ENCODE data around the gene SMARCD2. TPM values are rescaled to one million over a fixed set of nuclear protein-coding genes. Genes with fewer than 3 reads are reported as not detected.

The SMARCD2 gene
- total RNA-seq, 1 donor from 2014 or later: 143 TPM

DNA sequence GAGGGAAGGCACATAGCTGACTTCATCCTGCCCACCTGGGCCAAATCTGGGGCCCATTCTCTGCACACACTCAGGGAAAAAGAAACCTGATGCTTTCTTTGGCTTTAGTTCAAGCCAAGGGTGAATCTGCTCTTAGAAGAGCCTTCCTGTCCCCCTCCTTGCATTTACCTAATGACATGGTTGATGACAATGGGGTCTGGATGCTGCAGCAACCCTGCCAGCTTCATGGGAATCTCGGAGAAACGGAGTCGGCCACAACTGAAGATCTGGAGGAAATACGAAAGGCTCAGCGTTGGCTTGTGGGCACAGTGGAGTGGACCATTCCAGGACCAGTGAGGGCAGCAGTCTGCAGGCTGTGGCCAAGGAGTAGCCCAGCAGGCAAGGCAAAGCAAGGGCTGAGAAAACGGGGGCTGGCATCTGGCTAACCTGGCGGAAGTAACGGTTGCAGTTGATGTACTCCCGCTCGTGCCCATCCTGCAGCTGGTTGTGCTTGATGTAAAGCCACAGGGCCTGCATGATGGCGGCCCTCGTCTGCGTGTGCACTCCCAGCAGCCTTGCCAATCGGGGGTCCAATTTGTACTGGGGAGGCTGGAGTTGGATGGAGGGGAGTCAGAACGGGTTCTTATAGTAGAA is 8.6 kb downstream of the SMARCD2 start:
- intact Hi-C loops (cut with micrococcal nuclease): loop anchor here (2.0 kb wide), 1 partner anchor 93 kb away; the partner anchor contains the start of gene STRADA

- intact Hi-C loops (cut with micrococcal nuclease): no loop called here
These were observed 9.3 kb downstream of the SMARCD2 start for GRCh38 chr17:63833026-63833740.

- intact Hi-C loops (cut with micrococcal nuclease): no loop called here
These were observed 10.0 kb downstream of the SMARCD2 start for GRCh38 chr17:63832455-63832854.

GRCh38 chr17:63832014-63832413 is 10.5 kb downstream of the SMARCD2 start:
- intact Hi-C loops (cut with micrococcal nuclease): no loop called here

GRCh38 chr17:63831505-63831904 is 11.0 kb downstream of the SMARCD2 start:
- intact Hi-C loops (cut with micrococcal nuclease): loop anchor here (1.0 kb wide), 1 partner anchor 8 kb away; no protein-coding TSS in a partner anchor

- intact Hi-C loops (cut with micrococcal nuclease): loop anchor here (1.0 kb wide), 1 partner anchor 8 kb away; no protein-coding TSS in a partner anchor
These were observed 11.5 kb downstream of the SMARCD2 start for GRCh38 chr17:63830904-63831491.

GRCh38 chr17:63830278-63830677 is 12.2 kb downstream of the SMARCD2 start:
- intact Hi-C loops (cut with micrococcal nuclease): no loop called here

- intact Hi-C loops (cut with micrococcal nuclease): loop anchor here (5.0 kb wide), 1 partner anchor 402 kb away; no protein-coding TSS in a partner anchor
These were observed 13.5 kb downstream of the SMARCD2 start for GRCh38 chr17:63828936-63829335.

DNA sequence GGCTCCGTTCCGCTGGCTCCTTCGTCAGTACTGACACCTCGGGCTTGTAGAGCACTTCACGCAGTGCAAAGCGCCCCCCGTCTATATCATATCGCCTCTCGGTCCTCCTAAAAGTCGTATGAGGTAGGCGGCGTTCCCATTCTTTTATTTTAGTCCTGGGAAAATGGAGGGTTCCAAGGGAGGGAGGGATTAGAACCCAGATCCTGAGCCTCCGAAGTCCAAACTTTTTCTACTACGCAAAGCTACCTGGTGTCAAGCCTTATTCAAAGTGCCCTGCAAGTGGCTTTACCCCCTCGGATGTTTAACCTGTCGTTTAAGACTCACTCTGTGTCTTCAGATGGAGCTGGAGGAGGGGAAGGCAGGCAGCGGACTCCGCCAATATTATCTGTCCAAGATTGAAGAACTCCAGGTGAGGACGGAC is 14.7 kb downstream of the SMARCD2 start:
- intact Hi-C loops (cut with micrococcal nuclease): loop anchor here (1.0 to 5.0 kb wide), 11 partner anchors 7 to 677 kb away; partner anchors contain the start of genes CCDC47, DCAF7, MAP3K3 and STRADA

DNA sequence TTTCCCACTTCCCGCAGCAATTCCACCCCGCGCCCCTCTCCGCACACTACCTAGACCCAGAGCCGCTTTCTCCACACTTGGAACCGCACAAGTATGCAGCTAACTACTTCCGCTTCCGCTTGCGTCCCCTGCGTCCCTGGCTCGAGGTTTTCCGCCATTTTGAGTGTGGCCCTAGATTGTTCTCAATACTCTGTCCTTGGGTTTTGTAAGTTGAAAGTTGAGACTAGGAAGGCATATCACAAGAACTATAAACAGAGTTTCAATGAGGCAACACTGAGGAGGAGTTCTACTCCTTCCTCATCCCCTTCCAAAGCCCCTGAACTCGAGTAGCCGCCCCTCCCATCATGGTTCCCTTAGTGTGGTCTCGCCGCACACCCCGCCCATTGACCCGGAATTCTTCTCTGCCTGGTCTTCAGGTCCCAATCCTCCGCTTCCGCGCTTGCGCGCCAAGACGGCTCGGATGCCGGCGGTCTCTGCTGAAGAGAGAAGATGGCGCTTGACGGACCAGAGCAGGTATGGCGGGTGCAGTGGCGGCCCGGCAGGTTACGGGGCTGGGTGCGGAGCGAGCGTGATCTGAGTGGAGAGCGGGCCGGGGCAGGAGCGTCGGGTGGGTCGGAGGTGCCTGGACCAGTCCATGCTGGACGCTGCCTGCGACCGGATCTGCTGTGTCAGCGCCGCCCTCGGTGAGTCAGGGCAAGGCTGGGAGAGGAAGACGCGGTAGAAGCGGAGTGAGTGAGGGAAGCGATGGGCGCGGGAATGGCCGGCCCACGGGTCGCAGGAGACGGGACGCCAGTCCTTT is 15.3 kb downstream of the SMARCD2 start, which contains the start of the genes FTSJ3 and PSMC5:
FTSJ3 (minus strand) TSS at position 662 of the 799 bp plus-strand sequence. CDS start 761 bp downstream, outside the sequence.
PSMC5 (plus strand) TSS at position 430 of the 799 bp plus-strand sequence; CDS start at position 490, 60 bp downstream.
- intact Hi-C loops (cut with micrococcal nuclease): loop anchor here (1.0 to 5.0 kb wide), 11 partner anchors 8 to 678 kb away; partner anchors contain the start of genes CCDC47, DCAF7, MAP3K3 and STRADA

- intact Hi-C loops (cut with micrococcal nuclease): loop anchor here (1.0 to 5.0 kb wide), 11 partner anchors 9 to 678 kb away; partner anchors contain the start of genes CCDC47, DCAF7, MAP3K3 and STRADA
These were observed 15.9 kb downstream of the SMARCD2 start for GRCh38 chr17:63826468-63827001.

- intact Hi-C loops (cut with micrococcal nuclease): no loop called here
These were observed 18.1 kb downstream of the SMARCD2 start for GRCh38 chr17:63824362-63824761.

GRCh38 chr17:63823659-63824331 is 18.7 kb downstream of the SMARCD2 start:
- intact Hi-C loops (cut with micrococcal nuclease): no loop called here

GRCh38 chr17:63822537-63822936 is 19.9 kb downstream of the SMARCD2 start:
- intact Hi-C loops (cut with micrococcal nuclease): no loop called here

DNA sequence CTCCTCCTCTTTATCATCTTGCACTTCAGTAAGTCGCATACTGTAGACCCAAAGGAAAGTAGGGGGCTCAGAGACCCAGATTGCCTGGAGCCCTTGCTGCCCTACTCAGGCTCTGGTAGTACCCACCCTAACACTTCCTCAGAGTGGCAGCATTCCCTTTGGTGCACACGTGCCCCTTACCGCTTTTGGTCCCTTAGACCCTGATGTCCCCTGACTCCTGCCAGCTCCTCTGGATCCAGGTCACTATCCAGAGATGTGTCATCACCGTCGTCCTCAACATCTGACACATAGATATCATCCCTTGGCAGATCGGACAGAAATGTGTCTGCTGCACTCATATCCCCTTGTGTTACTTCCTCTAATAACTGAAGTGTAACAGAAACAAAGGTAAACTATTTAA is 20.7 kb downstream of the SMARCD2 start:
- intact Hi-C loops (cut with micrococcal nuclease): no loop called here

DNA sequence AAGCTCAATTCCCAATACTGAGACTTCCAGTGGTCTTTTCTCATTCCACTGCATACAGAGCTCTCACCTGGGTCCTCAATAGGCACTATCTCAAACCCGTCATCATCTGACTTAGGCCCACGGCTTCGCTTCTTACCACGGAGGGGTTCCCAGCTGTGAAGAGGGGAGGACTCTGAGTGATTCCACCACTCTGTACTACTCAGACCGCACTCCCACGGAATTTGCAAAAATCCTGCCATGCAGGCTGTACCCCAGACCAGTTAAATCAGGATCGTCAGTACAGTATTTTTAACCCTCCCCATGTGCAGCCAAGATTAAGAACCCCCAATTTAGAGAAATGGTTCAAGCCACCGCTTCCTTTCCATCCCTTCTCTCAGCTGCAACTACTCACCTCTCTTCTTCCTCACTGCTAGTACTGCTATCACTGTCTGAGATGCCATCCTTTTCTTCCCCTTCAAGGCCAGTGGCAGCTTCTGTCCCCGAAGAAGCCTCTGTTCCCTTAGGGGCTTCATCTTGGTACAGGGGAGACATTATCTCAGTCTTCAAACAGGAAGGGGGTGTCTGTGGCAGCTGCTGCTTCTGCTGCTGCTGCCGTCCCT is 21.4 kb downstream of the SMARCD2 start:
- intact Hi-C loops (cut with micrococcal nuclease): no loop called here

DNA sequence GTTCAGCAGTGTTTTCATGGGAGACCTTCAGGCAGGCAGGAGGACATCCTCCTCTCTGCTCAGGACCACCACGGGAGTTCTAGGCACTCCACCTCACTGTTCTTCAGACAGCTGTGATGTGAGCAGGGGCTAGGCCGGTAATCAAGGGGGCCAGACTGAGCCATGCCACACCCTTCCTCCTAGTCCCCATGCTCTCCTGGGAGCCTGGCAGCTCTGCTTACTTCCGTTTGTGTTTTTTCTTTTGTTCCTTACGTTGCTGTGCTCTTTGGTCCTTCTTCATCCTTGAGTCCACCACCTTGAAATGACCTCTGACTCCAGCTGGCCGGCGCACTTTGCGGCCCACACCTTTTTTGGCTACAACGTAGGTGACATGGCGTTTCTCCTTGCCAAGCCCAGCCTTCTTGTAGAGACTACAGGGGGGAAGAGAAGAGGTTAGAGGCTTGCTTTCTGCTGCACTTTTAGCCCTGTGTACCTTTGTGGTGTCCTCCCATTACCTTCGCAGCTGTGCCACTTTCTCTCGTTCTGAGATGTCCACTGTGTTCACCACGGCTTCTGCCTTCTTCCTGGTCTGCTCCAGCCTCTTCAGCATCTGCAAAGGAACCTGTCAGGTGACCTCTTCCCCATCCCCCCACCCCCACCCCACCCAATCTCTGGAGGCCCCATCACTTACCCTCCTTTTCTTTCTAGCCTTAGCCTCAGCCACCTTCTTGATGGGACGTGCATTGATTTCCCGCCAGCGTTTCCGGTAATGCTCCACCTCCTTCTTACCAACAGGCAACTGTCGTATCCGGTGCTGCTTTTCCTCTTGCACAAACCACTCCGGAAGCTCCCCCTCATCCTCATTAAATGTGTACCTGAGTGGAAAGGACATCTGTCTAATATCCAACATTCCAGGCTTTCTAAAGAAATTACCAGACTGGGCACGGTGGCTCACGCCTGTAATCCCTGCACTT is 22.6 kb downstream of the SMARCD2 start:
- intact Hi-C loops (cut with micrococcal nuclease): no loop called here

DNA sequence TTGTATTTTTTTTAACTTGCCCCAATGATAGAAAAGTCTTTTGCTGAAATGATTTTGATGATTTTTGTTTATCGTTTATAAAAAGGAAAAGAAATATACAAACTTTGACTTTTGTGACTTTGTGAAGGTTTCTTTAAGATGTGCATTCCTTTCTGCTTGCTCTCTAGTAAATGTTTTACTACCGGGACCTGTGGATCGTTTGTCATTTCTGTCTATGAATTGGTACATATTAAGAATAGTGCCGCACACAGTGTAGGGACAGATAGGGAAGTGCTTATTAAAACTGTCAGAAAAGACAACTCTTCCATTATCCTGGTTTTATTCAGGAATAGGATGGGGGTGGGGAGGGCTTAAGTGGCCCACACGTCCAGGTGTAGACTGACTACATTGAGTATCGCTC is 23.4 kb downstream of the SMARCD2 start:
- intact Hi-C loops (cut with micrococcal nuclease): no loop called here

Measured in T-helper 1 cell treated with Interleukin-12 subunit alpha and Interleukin-12 subunit beta and Interleukin-4 antibody, amounts not matched to agents 30 ng/mL and 1 ng/mL, for 36 hours (primary cell).